NCI-H1417 treated with DMSO at 0.1 percent for 48 hours (cell line): ENCODE measurements around the gene KIF26B.

Source experiments
- DNase-seq: peaks from one replicate; lab custom pipeline; 2025; lab: John Stamatoyannopoulos, UW

Gene KIF26B

GRCh38 chr1:245464290-245464689 is 309.5 kb downstream of the KIF26B start:
- DNase-seq, result no peak

DNA sequence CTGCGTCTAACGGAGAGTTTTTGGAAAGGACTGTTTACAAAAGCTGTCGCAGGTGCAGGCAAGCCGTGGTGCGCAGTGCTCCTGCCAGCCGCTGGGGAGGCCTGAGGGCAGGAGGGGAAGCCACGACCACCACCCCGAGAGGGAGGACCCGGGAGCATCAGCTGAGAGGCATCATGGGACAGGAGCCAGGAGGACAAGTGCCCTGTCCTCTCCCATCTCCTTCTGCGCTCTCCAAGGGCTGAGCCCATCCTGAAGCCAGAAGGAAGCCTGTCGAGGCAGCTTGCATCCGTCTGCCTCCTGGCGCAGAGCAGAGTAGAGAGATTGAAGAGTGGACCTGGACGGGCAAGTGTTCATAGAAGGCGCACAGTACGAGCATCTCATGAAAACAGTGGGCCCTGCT is 310.9 kb downstream of the KIF26B start:
- no peak for DNase-seq

DNA sequence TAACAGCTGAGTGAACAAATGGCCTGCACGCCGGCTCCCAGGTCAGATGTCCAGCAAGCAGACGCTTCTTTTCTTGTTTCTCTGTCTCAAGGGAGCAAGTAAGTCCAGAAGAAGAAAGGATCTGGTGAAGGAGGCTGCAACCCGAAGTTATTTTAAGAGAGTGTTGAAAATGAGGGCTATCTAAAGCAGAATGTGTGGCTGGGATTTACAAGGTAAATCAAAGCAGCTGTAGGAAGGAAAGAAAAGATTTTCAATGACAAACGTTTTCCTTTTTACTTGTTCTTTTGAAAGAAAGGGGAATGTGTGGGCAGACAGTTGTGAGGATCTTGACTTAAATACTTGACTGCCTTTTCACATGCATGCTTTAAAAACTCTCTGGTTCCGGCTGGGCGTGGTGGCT is 311.5 kb downstream of the KIF26B start:
- DNase-seq, result no peak

DNA sequence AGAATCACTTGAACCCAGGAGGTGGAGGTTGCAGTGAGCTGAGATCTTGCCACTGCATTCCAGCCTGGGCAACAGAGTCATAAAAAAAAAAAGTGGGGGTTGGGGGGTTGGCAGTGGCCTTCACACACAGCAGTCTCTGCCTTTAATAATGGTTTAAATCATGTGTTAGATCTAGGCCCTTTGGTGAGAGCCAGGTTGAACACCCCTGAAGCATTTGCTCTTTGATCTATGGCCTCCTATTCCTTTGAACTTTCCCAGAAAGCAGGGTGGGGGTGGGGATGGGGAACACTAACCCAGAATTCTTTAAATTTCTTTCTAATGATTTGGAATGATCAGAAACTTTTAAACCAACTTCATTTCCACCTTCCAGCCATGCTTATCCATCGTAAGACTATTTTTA is 313.0 kb downstream of the KIF26B start:
- DNase-seq, result no peak

DNA sequence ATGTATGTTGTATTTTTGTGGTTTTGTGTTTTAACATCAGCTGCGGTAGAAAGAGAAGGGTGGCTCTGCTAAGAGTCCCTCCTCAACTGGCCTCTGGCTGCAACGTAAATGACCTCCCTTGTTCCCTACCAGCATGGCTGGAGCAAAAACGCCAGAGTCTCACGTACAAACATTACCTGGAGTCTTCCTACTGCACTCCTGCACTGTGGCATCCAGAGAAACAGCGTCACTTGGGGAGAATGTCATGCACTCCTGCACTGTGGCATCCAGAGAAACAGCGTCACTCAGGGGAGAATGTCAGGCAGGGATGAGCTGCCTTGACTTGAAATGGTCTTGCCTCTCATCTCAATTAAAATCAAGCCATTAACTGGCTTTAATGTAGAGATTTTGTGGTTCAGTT is 314.2 kb downstream of the KIF26B start:
- no peak for DNase-seq

DNA sequence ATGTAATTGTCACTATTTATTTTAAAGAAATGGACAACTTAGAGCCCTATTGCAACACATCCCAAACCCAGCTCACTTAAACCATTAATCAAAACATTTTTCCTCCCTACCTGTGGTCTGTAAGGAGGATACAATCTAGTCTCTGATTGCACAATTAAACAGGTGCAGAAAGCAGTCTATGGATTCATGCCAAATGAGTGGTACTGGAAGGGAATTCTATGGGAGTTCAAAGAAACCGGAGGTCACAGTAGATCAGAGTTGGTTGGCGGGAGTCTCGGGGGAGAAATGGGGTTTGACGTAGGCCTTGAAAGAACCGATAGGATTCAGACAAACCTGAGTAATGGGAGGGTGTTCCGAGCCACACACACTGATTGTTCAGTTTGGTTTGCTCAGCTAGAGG is 314.9 kb downstream of the KIF26B start:
- no peak for DNase-seq

GRCh38 chr1:245475126-245475525 is 320.3 kb downstream of the KIF26B start:
- DNase-seq, result no peak

- no peak for DNase-seq
These were observed 321.3 kb downstream of the KIF26B start for GRCh38 chr1:245475961-245476516.

DNA sequence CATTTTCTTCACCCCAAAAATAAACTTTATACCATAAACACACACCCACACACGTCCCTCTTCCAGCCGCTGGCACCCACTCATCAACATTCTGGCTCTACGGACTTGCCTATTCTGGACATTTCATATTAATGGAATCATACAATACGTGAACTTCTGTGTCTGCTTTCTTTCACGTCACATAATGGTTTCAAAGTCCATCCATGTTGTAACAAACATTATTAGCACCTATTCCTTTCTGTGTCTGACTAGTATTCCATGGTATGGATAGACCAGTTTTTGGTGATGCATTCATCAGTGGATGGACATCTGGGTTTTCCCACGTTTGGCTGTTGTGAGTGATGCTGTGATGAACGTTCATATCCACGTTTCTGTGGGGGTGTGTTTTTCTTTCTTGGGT is 323.2 kb downstream of the KIF26B start:
- DNase-seq, result no peak

DNA sequence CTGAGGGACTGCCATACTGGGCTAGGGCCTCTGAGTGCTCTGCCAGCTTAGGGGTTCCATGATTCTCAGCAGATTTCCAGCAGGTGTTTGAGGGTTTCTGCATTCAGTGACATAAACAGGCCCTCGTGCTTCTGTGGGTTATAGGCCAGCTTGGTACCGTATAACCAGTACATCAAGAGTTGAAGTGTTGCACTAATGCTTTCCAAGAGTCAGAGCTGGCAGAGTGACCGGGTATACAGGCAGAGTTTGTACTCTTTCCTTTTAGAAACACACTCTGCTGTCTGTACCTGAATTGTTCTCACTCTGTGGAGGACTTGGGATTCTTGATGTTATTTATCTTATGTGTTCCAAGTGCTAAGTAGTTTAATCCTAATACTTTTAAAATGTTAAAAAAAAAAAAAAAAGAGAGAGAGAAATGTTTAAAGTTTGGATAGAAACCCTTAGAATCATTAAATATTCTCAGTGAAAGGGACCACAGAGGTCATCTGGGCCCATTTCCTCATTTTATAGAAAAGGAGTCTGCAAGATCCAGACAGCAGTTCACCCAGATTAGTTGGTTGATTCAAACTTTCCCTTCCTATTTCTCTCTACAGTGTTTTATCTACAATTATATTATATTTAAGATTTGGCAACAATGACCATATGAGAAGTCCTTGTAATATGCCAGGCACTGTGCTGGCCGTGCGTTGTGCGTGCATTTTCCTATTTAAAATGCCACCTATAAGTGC is 325.8 kb downstream of the KIF26B start:
- DNase-seq, result no peak

DNA sequence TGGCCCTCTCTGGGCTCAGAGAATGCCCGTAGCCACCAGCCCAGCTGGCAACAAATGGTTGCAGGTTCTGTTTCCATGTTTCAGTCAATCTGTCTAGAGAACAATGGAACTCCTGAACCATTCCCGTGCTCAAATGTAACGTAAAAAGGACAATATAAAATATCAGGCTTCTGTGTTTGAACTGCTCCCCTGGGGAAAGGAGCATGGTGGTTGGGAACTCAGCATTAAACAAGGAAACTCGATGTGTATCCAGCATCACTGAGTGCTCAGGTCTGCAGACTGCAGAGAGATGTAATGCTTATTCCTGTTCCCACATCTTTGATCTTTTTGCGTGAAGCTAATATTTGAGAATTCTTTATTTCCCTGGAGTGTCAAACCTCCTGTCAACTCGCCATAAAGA is 326.5 kb downstream of the KIF26B start:
- DNase-seq, result no peak

DNA sequence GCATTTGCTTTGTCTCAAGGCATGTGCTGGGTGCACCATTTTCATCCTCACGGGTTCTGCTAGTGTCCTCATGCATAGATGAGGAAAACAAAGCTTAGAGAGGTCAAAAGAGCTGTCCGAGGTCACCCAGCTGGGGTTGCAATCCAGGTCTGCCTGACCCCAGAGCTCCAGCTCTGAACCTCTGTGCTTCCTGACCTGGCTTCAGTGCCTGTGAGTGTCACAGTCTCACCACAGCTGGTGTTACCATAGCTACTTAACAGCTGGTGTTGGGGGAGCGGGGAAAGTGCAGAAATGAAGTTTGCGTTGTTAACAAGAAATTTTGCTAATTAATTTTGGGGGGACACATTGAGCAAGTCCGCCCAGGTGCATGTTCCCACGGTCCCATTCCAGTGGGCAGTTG is 328.5 kb downstream of the KIF26B start:
- DNase-seq, result no peak

- no peak for DNase-seq
These were observed 329.4 kb downstream of the KIF26B start for GRCh38 chr1:245484176-245484575.

- no peak for DNase-seq
These were observed 331.2 kb downstream of the KIF26B start for GRCh38 chr1:245485996-245486395.

- DNase-seq, result no peak
These were observed 332.1 kb downstream of the KIF26B start for GRCh38 chr1:245486775-245487470.

GRCh38 chr1:245488346-245489129 is 333.8 kb downstream of the KIF26B start:
- DNase-seq, result no peak

- DNase-seq, result no peak
These were observed 335.1 kb downstream of the KIF26B start for GRCh38 chr1:245489838-245490237.

DNA sequence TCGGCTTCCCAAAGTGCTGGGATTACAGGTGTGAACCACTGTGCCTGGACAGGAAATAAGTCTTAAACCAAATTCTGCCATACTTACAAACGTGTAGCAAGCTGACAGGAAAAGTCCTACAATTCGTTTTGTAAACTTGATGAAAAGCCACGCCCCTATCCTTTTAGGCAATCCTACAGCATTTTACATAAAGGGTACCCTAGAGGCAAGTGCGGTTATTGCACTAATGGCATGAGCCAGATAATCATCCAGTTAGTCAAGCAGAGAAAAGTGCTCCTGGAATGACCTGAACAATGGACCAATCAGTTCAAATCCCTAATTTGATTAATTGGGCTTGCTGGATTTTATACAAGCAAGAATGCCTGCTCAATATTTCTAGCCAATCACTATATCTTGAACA is 338.2 kb downstream of the KIF26B start:
- DNase-seq, result no peak

DNA sequence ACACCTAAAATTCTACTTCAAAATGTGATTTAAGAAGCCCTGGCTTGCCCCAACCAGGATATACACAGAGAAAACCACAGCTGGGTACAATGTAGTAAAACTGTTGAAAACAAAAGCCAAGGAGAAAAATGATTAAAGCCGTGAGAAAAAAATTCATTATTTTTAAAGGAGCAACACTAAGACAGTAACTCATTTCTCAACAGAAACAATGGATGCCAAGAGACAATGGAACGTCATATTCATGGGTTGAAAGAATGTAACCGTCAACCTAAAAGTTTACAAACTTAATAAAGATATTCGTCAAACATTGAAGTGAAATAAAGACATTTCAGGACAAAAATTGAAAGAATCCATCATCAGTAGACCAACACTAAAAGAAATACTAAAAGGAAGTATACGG is 340.9 kb downstream of the KIF26B start:
- DNase-seq, result no peak

- no peak for DNase-seq
These were observed 345.8 kb downstream of the KIF26B start for GRCh38 chr1:245500546-245500945.

GRCh38 chr1:245501633-245502032 is 346.8 kb downstream of the KIF26B start:
- DNase-seq, result no peak

- DNase-seq, result no peak
These were observed 348.8 kb downstream of the KIF26B start for GRCh38 chr1:245503548-245503947.

DNA sequence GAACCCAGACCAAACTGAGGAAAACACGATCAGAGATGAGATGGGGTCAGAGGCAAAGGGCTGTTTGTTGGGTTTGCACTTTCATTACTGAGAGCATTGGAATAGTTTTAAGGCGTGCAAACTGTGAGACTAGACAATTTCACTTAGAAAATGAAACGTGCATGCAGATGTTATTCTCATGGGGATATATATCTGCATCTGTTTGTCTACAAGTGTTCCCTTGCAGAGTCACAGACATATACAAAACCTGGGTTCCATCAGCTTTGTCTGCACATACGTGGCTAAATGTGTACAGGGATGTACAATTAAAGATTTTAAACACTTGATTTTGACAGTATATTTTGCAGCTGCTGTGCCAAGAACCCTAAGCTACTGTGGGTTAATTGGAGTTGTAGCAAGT is 355.4 kb downstream of the KIF26B start:
- DNase-seq, result no peak
